Activated CD8-positive, alpha-beta memory T cell treated with anti-CD3 and anti-CD28 coated beads for 36 hours (primary cell): Measurements from ENCODE around the gene INSYN2A. TPM values are rescaled to one million over a fixed set of nuclear protein-coding genes. Genes with fewer than 3 reads are reported as not detected.

Experiments
- CTCF ChIA-PET: fragments of 350-600 bp; sonication (Branson Sonifier 250); formaldehyde crosslinking; loops from one replicate; lab custom pipeline; 2021; ENCODE audit warnings: antibody characterized with exemption; lab: Charles Lee
- POLR2A ChIA-PET: fragments of 350-600 bp; sonication (Branson Sonifier 250); formaldehyde crosslinking; loops from one replicate; lab custom pipeline; 2021; ENCODE audit warnings: antibody characterized with exemption; lab: Charles Lee
- total RNA-seq, 2 experiments: library from RNA; stranded (reverse); gene quantifications; one replicate each; pipeline ENCODE4 v1.2.3, GENCODE V29; 2021

The INSYN2A gene
- total RNA-seq, 2 experiments from 2014 or later = not detected

GRCh38 chr10:127197154-127197432 lies 702 bp upstream of the INSYN2A start:
- CTCF ChIA-PET = no interaction called here
- POLR2A ChIA-PET = no interaction called here

DNA sequence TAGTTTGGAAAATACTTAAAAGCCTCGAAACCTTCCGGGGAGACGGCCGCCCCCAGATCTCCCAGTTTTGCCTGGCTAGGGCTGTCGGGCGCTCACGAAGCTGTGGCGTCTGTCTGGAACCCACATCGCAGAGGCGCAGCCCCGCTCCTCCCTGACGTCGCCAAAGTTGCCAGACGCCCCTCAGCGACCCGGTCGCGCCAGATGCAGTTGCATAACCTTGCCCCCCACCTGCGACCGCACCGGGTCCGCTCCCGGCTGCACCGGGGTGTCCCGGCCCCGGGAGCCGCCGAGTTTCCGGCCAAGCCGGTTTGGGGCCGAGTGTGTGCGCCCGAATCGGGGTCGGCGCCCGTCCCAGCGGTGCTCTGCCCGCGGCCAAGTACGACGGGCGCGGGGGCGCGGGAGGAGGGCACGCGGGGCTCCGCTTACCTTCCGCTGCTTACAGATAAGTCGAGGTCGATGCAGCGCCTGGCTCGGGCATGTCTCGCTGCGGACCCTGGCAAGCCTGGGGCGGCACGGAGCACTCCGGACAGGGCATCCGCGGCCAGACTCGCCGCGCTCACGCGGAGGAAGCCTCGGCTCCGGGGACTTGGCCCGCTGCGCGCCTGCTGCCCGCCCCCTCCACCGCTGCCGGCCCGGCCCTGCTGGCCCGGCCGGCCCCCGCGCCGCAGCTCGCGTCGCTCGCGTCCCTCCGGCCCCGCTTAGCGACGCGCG lies 665 bp downstream of the INSYN2A start:
- ChIA-PET POLR2A (no interaction called here), CTCF (no interaction called here)

DNA sequence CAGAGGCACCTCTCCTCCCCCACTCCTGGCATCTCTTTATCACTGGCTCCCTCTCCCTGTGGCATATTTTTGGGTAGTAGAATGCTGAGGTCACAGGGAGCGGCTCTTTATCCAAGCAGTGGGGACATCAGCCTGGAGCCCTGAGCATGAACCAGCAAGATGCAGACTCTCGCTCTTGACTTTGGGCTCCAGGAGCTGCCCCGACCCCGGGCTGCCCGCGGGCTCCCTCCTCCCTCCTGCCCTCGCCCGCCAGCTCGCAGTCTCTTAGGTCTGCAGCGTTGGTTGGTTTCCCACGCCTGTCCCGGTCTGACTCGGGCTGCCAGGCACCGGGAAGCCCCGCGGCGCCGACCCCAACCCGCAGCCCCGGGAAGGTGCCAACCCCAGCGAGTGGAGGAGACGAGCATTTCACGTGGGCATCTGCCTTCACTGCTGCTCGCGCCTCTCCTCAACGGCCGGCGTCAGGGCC lies 1.3 kb downstream of the INSYN2A start:
- ChIA-PET POLR2A (no interaction called here), CTCF (no interaction called here)

DNA sequence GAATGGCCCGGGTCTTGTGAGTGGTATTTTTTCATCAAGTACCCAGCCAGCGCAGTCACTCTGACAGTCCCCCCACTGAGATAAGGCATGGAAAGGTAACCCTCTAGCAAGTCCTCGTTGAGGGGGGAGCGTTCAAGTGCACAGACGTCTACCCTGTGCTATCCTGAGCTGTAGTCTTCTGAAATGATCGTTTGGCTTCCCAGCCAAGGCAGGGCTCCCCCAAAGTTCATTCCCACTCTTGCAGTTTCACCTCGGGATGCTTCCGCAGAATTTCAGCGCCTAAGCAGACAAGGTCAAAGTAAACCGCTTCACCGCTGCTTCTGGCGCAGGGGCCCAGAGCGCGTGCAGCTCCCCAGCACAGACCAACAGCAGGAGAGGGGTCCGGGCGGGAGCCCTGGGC lies 1.8 kb downstream of the INSYN2A start:
- POLR2A ChIA-PET = no interaction called here
- CTCF ChIA-PET = no interaction called here

DNA sequence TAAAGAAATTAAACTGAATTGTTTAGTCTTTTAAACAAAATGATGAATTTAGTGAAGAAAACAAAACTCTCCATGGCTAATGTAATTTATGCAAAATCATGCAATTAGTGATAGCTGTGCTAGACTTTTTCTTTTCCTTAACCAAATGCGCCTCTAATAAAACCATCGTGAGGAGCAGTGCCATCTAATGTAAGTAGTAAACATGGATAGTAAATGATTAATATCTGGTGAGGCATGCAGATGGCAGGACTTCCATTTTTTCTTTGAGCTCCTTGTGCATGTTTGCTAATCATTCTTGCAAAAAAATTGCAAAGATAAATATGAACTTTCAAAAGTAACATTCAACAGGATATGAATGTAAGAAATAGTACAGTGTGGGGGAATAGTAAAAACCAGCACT lies 2.3 kb downstream of the INSYN2A start:
- ChIA-PET POLR2A (no interaction called here), CTCF (no interaction called here)

DNA sequence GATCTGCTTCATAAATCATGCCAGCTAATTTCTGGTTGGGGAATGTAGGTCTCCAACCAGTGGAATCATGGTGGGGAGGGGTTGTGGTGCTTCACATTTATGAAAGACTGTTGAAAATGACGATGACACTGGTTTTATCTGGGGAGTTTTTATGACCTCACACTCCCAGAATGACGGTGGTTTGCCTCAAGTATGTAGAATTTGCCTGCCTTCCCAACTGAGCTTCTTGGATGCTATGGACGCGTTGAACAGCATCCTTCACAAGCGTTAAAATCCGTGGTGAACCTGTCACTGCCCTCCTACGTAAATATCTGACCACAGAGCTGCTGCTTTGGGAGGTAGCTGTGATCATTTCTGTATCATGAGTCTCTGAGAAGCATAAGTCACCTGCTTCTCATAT lies 3.3 kb downstream of the INSYN2A start:
- ChIA-PET CTCF (no interaction called here), POLR2A (no interaction called here)

- ChIA-PET CTCF (no interaction called here), POLR2A (no interaction called here)
Measured at GRCh38 chr10:127190427-127190826, 6.0 kb downstream of the INSYN2A start.

GRCh38 chr10:127189226-127189625 lies 7.2 kb downstream of the INSYN2A start:
- ChIA-PET POLR2A (no interaction called here), CTCF (no interaction called here)

DNA sequence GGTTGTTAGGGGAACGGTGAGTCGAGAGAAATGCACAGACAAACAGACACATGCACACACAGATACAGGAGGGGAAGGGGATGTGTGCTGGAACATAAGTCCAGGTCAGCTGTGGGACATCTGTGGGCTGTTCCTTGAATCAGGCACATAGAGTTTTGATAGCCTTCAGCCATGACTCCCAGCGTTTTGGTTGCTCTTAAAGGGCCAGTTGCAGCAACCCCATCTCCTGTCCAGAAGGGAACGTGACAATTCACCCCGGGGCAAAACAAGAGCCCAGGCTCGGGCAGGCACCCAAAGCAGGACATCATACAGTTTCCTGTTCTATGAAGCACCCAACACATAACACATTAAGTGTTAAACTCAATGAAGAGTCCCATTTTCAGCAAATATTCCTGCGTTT lies 9.6 kb downstream of the INSYN2A start:
- CTCF ChIA-PET = no interaction called here
- POLR2A ChIA-PET = no interaction called here

- POLR2A ChIA-PET = no interaction called here
- CTCF ChIA-PET = no interaction called here
Measured at GRCh38 chr10:127184582-127184981, 11.8 kb downstream of the INSYN2A start.

DNA sequence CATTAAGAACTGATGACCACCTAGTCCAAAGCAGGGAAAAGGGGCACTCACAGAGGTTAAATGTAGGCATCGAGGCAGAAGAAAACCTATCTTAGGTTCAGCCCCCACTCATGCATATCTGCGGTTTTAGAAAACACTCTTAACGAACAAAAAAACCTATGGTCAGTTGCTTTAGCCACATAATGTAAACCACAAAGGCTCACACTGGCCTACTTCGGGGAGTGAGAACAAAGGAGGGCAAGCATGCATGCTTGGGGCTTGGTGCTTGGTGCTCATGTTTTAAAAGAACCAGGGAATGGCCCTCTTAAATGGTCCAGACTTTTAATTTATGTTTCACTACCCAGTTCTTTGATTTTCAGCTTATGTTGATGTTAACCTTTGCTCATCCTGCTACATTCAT lies 14.2 kb downstream of the INSYN2A start:
- ChIA-PET CTCF (interaction anchor here (0.7 kb wide), 1 partner anchor 21 kb away, joined by 3 read pairs; no protein-coding TSS in a partner anchor), POLR2A (no interaction called here)

GRCh38 chr10:127179612-127180250 lies 16.7 kb downstream of the INSYN2A start:
- CTCF ChIA-PET = no interaction called here
- POLR2A ChIA-PET = no interaction called here

DNA sequence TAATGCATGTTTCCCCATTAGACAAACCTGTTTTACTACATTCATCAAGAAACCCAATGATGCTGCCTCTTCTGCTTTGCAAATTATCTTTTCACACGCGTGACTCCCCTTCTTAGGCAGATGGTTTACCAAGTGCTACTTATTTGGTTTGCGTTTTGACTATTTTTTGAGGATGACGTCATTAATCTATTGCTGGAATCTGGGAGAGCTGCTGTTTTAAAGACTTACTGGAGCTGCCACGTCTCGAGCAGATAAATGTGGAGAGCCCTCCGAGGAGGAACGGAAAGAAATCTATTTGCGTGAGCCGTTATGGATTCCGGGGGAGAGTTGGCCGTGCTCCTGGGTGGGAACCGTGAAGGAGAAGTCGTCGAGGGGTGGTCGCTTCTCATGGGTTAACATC lies 19.7 kb downstream of the INSYN2A start:
- POLR2A ChIA-PET = no interaction called here
- CTCF ChIA-PET = no interaction called here

DNA sequence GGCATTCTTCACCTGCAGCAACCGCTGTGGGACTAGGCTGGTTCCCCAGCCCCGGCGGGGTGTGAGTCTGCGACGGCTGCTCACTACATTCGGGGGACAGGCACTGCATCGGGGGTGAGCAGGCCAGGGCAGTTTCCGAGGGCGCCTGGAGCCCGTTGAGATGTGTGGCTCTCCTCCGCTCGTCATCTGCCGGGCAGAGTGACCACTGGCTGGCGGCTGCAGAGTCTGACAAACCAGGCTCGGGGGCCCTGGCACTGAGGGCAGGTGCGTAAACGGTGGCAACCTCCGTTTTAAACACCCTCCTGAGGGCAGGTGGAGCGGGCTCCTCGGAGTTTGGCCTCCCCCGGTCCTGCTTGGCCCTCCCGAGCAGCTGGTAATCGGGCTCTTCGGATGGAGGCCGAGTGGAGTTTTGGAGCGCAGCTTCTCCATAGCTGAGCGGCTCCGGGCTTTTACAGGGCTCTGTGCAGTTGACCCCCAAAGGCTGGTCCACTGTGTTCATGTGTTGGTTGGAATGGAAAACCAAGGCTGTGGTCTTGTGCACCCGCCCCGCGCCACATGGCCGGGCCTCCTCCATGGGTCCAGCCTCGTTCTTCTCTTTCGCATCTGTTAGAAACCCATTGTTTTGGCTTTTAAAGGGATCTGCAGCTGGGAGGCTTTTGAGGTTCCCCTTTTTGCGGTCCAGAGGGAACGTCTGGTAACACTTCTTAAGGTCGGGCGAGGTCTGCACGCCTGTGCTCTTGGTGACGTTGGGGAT lies 20.9 kb downstream of the INSYN2A start:
- POLR2A ChIA-PET = no interaction called here

DNA sequence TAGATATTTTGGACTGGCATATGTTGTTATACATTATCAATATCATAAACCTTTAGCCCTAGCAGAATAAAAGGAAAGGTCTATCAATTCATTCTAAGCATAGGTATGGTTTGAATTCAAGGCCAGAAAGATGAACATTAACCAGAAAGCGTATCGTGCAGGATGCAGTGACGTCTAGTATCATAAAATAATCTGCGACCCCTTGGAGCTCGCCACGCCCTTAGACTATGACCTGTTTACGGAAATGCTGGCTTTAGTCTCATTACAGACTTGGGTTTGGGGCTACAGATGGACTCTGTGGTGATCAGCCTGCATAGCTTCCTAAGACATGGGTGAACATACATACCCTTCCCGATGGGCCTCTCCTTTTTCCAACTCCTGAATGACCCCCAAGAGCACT lies 21.5 kb downstream of the INSYN2A start:
- CTCF ChIA-PET = no interaction called here
- POLR2A ChIA-PET = no interaction called here

More for the DNA sequence above, 20.9 kb downstream of the INSYN2A start:
- CTCF ChIA-PET = no interaction called here

DNA sequence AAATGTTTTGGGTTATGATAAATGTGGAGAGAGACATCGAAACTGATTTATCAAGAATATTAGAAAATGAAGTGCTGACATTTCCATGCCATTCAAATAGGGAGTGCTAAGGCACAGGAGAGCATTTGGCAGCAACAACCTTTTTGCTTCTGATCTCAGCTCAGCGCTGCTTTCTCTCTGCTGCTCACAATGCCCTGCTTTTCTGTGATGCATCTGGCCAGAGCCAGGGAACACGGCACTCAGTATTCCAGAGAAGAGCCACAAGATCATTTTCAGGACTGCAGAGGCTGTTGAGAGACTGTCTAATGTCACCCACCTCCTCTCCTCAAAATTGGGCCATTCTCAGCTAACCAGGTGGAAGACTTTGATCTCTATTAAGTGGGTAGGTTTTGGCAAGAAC lies 28.1 kb downstream of the INSYN2A start:
- POLR2A ChIA-PET = no interaction called here
- CTCF ChIA-PET = no interaction called here

- CTCF ChIA-PET = no interaction called here
Measured at GRCh38 chr10:127162841-127163240, 33.5 kb downstream of the INSYN2A start.

GRCh38 chr10:127161482-127161881 lies 34.9 kb downstream of the INSYN2A start:
- ChIA-PET CTCF (interaction anchor here (0.6 kb wide), 1 partner anchor 21 kb away, joined by 3 read pairs; no protein-coding TSS in a partner anchor), POLR2A (no interaction called here)

More at GRCh38 chr10:127162841-127163240, 33.5 kb downstream of the INSYN2A start:
- POLR2A ChIA-PET = no interaction called here

DNA sequence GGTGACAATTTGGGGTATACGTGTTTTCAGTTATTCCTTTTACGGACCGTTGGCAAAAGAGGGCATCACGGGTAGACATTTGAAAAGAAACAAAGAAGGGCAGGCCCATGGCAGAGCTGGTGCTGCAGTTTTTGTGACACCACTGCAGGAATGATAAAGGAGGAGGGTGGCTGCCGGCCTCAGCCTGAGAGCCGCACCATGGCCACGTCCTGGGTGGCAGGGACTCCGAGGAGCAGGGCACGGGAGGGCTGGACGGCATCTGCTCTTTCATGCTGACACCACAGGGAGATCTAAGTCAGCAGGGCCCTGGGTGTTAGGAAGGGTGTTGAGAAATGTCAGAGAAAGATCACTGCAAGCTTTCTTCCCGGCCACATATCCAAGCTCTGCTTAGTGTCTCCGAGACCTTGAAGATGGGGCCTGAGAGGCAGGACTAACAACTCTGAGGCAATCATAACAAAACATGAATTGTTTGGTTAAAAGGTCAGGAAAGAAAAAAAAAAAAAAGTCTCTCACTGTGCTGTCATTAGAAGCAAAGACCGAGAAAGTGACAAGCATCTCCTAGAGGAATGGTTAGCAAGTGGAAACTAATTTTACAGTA lies 36.6 kb downstream of the INSYN2A start:
- ChIA-PET POLR2A (no interaction called here), CTCF (no interaction called here)

DNA sequence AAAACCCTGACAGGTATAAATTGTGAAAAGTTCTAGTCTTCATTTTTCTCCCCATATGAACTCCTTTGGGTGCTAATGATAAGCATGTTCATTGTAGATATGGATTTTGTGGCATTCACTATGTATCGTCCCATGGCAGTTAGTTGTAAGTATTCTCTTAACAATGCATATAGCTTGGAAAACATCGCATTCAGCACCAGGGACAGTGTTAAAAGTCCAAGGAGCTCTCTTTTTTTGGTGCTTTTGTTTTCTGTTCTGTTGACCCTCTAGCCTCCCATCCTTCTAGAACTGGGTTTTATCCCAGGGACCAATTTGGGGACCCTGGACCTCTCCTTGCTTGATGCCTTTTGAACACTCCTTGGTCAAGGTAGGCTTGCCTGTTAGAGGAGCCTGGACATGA lies 37.7 kb downstream of the INSYN2A start:
- ChIA-PET POLR2A (no interaction called here), CTCF (no interaction called here)
